ENCODE results near the gene EEF1B2.

EEF1B2 gene

DNA sequence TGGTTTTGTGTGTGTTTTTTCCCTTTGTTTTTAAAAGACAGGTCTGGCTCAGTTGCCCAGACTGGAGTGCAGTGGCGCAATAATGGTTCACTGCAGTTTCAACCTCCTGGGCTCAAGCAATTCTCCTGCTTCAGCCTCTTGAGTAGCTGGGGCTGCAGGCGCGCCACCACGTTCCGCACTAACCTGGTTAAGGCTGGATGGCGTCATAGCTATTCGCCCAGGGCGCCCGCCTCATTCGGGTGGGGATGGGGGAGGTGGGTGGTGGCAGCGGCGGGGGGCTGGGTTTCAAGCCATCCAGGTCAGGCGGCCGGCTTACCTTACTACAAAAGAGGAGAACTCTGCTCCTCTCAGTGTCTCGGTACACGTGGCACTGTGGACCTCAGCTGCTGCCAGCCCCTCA, 42.8 kb downstream of the EEF1B2 start:
- TF ChIP-seq FOXM1 (IDR thresholded peaks at IDR 0.05; ENCODE audit: borderline replicate concordance, low read depth) (no peak), EP300 (IDR thresholded peaks at IDR 0.05; ENCODE audit: borderline replicate concordance) (no peak), TEAD4 (IDR thresholded peaks at IDR 0.05) (no peak), CEBPB (IDR thresholded peaks at IDR 0.05) (no peak), TCF12 (IDR thresholded peaks at IDR 0.05; ENCODE audit: low read depth) (no peak), YY1 (IDR thresholded peaks at IDR 0.05; ENCODE audit: low read depth) (no peak), CREB1 (IDR thresholded peaks at IDR 0.05; ENCODE audit: low read depth) (no peak), TAF1 (IDR thresholded peaks at IDR 0.05; ENCODE audit: low read depth) (no peak), EGR1 (IDR thresholded peaks at IDR 0.05) (no peak)
- TF ChIP-seq, protein P1, sequence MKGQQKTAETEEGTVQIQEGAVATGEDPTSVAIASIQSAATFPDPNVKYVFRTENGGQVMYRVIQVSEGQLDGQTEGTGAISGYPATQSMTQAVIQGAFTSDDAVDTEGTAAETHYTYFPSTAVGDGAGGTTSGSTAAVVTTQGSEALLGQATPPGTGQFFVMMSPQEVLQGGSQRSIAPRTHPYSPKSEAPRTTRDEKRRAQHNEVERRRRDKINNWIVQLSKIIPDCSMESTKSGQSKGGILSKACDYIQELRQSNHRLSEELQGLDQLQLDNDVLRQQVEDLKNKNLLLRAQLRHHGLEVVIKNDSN (IDR thresholded peaks at IDR 0.05): no peak
- TF ChIP-seq, protein P2, sequence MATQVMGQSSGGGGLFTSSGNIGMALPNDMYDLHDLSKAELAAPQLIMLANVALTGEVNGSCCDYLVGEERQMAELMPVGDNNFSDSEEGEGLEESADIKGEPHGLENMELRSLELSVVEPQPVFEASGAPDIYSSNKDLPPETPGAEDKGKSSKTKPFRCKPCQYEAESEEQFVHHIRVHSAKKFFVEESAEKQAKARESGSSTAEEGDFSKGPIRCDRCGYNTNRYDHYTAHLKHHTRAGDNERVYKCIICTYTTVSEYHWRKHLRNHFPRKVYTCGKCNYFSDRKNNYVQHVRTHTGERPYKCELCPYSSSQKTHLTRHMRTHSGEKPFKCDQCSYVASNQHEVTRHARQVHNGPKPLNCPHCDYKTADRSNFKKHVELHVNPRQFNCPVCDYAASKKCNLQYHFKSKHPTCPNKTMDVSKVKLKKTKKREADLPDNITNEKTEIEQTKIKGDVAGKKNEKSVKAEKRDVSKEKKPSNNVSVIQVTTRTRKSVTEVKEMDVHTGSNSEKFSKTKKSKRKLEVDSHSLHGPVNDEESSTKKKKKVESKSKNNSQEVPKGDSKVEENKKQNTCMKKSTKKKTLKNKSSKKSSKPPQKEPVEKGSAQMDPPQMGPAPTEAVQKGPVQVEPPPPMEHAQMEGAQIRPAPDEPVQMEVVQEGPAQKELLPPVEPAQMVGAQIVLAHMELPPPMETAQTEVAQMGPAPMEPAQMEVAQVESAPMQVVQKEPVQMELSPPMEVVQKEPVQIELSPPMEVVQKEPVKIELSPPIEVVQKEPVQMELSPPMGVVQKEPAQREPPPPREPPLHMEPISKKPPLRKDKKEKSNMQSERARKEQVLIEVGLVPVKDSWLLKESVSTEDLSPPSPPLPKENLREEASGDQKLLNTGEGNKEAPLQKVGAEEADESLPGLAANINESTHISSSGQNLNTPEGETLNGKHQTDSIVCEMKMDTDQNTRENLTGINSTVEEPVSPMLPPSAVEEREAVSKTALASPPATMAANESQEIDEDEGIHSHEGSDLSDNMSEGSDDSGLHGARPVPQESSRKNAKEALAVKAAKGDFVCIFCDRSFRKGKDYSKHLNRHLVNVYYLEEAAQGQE (IDR thresholded peaks at IDR 0.05; ENCODE audit: low read depth): no peak

DNA sequence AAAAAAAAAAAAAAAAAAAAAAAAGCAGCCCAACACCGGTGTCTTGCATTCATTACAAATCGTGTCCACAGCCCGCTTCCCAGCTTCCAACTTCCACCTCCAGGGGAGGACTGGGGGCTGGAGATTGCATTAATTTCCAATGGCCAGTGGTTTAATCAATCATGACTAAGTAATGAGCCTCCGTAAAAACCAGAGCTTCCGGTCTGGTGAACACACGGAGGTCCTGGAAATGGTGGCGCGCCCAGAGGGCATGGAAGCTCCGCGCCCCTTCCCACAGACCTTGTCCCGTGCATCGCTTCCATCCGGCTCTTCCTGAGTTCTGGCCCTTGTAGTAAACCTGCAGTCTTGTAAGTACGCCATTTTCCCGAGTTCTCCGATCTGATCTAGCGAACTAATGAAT, 43.6 kb downstream of the EEF1B2 start:
- TF ChIP-seq, protein P3, sequence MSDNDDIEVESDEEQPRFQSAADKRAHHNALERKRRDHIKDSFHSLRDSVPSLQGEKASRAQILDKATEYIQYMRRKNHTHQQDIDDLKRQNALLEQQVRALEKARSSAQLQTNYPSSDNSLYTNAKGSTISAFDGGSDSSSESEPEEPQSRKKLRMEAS (IDR thresholded peaks at IDR 0.05): no peak
- TF ChIP-seq CEBPB (IDR thresholded peaks at IDR 0.05): no peak
- no peak for TF ChIP-seq EP300 (IDR thresholded peaks at IDR 0.05; ENCODE audit: borderline replicate concordance)
- no peak for TF ChIP-seq TAF1 (IDR thresholded peaks at IDR 0.05; ENCODE audit: low read depth)
- TF ChIP-seq, protein P1 (IDR thresholded peaks at IDR 0.05): no peak
- no peak for TF ChIP-seq YY1 (IDR thresholded peaks at IDR 0.05; ENCODE audit: low read depth)
- TF ChIP-seq CREB1 (IDR thresholded peaks at IDR 0.05; ENCODE audit: low read depth): no peak
- no peak for TF ChIP-seq EGR1 (IDR thresholded peaks at IDR 0.05)
- no peak for TF ChIP-seq ZBTB7A (IDR thresholded peaks at IDR 0.05; ENCODE audit: low read depth)

DNA sequence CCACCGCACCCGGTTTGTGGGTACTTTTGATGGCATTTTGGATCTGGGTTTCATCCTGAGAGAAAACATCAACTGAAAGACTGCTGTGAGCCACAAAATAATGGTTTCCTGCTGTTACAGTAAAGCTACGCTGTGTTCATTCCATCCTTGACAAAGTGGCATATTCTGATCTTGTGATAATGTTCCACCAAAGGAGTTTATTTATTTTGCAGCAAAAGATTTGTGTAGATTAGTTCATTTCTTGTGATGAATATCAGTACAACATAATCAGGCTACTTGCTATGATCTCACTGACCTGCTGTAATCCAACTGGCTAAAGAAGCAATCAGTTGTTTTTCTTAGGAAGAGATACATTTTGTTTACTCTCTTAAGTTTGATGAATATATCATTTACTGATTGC, 45.0 kb downstream of the EEF1B2 start:
- TF ChIP-seq YY1 (IDR thresholded peaks at IDR 0.05; ENCODE audit: low read depth) (no peak), RAD21 (IDR thresholded peaks at IDR 0.05; ENCODE audit: low read depth) (no peak), CEBPB (IDR thresholded peaks at IDR 0.05) (no peak), TEAD4 (IDR thresholded peaks at IDR 0.05) (no peak), TCF12 (IDR thresholded peaks at IDR 0.05; ENCODE audit: low read depth) (no peak), NFIC (IDR thresholded peaks at IDR 0.05) (no peak), TAF1 (IDR thresholded peaks at IDR 0.05; ENCODE audit: low read depth) (no peak), CREB1 (IDR thresholded peaks at IDR 0.05; ENCODE audit: low read depth) (no peak), EGR1 (IDR thresholded peaks at IDR 0.05) (no peak), FOXM1 (IDR thresholded peaks at IDR 0.05; ENCODE audit: borderline replicate concordance, low read depth) (no peak), ZBTB7A (IDR thresholded peaks at IDR 0.05; ENCODE audit: low read depth) (no peak), EP300 (IDR thresholded peaks at IDR 0.05; ENCODE audit: borderline replicate concordance) (no peak)
- TF ChIP-seq, protein P1 (IDR thresholded peaks at IDR 0.05): no peak
- TF ChIP-seq, protein P3 (IDR thresholded peaks at IDR 0.05): no peak
- TF ChIP-seq, protein P2 (IDR thresholded peaks at IDR 0.05; ENCODE audit: low read depth): no peak

DNA sequence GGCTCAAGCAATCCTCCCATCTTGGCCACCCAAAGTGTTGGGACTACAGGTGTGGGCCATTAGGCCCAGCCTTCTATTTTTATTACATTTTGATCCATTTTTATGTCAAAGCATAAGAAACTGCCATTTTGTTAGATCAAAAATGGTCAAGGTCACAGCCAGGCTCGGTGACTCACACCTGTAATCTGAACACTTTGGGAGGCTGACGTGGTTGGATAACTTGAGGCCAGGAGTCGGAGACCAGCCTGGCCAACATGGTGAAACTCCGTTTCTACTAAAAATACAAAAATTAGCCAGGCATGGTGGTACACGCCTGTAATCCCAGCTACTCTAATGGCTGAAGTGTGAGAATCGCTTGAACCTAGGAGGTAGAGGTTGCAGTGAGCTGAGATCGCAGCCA, 49.2 kb downstream of the EEF1B2 start:
- TF ChIP-seq CREB1 (IDR thresholded peaks at IDR 0.05; ENCODE audit: low read depth) (no peak), FOXM1 (IDR thresholded peaks at IDR 0.05; ENCODE audit: borderline replicate concordance, low read depth) (no peak), ZBTB7A (IDR thresholded peaks at IDR 0.05; ENCODE audit: low read depth) (no peak), EGR1 (IDR thresholded peaks at IDR 0.05) (no peak), EP300 (IDR thresholded peaks at IDR 0.05; ENCODE audit: borderline replicate concordance) (no peak), NFIC (IDR thresholded peaks at IDR 0.05) (no peak), CEBPB (IDR thresholded peaks at IDR 0.05) (no peak), YY1 (IDR thresholded peaks at IDR 0.05; ENCODE audit: low read depth) (no peak), RAD21 (IDR thresholded peaks at IDR 0.05; ENCODE audit: low read depth) (no peak), TEAD4 (IDR thresholded peaks at IDR 0.05) (no peak), TAF1 (IDR thresholded peaks at IDR 0.05; ENCODE audit: low read depth) (no peak), TCF12 (IDR thresholded peaks at IDR 0.05; ENCODE audit: low read depth) (no peak)
- TF ChIP-seq, protein P2 (IDR thresholded peaks at IDR 0.05; ENCODE audit: low read depth): no peak
- TF ChIP-seq, protein P3 (IDR thresholded peaks at IDR 0.05): no peak
- TF ChIP-seq, protein P1 (IDR thresholded peaks at IDR 0.05): no peak
